UCSD-AML1 (cell line): ENCODE measurements around the gene PTPRCAP.
A peak's percentile ranks its signal among the peaks of the same experiment; 100 is the strongest.
"Not testable (repeated sequence)": the region's sequence is repeated elsewhere in the genome, so short reads cannot be mapped to it uniquely, and the experiment has no call there.

Source experiments
- DNase-seq: peaks from one replicate; lab custom pipeline; 2025; ENCODE audit not compliant: unreplicated experiment; lab: John Stamatoyannopoulos, UW

The PTPRCAP gene, protein sequence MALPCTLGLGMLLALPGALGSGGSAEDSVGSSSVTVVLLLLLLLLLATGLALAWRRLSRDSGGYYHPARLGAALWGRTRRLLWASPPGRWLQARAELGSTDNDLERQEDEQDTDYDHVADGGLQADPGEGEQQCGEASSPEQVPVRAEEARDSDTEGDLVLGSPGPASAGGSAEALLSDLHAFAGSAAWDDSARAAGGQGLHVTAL

DNA sequence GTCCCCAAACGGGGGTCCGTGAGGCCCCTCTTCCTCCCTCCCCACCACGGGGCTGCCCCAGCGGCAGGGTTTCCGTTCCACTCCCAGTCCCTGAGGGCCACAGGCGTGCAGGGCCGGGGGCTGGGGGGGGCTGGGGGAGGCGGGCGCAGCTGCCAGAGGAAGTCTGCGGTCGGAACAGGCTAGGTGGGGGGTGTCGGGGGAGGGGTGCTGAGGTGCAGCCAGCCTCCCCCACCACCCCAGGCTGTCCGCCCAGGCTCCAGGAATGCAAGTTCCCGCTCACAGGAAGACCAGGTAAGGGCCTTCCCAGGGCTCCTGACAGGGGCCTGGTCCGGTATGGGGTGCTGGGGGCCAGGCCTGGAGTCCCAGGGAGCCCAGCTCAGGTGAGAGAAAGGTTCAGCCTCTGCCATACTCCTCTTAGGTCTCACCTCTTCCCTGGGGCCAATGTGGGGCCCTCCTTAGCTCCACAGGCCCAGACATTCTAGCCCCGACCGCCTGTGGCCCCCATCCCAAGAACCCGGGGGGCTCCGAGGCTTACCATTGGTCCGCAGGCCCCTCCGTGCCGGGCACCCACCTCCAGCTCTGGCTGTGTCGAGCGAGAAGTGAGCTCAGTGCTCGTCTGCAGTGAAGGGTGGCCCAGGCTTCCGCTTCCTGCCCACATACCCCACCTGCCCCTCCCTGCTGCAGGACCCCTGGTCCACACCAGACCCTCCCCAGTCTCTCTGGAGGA lies at the start of gene PTPRCAP:
PTPRCAP (minus strand) TSS at position 601 of the 727 bp plus-strand sequence; CDS start at position 538, 63 bp downstream.
- DNase-seq: peak; percentile 82

DNA sequence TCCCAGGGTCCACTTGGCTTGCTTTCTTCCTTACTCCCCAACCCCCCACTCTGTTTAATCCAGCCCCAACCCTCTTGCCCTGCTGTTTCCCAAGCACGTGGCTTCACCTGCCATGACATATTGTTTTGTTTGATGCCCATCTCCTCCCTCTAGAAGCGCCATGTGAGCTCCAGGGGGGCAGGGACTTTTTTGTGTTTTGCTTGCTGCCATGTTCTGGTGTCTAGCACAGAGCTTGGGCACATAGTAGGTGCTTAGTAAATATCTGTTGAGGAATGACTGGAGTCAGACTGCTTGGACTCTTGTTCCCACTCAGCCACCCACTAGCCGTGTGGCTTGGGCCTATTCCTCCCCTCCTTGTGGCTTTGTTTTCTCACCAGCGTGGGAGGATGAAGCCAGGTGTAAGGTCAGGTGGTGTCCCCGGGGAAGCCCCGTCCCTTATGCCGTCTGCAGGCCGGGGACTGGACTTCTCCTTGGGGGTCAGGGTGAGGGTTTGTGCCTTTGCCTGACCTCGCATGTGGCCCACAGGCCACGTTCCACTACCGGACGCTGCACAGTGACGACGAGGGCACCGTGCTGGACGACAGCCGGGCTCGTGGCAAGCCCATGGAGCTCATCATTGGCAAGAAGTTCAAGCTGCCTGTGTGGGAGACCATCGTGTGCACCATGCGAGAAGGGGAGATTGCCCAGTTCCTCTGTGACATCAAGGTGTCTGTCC lies 49.2 kb upstream of the PTPRCAP start:
- no peak for DNase-seq

DNA sequence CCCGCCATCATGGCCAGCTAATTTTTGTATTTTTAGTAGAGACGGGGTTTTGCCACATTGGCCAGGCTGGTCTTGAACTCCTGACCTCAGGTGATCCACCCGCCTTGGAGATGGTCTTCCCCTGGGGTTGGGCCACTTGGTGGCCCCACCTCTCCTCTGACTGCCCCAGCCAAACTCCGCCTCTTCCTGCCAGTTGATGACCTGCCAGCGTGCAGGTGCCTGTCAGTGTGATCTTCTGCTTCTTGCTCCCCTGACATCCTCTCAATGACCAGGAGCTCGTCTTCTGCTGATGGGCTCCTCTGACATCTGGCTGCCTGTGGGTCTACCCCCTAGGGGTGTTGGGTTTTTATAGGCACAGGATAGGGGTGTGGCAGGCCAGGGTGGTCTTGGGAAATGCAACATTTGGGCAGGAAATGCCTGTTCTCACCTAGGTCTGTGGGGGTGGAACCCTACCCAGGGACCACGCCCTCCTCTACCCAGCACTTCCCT lies 48.4 kb upstream of the PTPRCAP start:
- DNase-seq: not testable (repeated sequence)

DNA sequence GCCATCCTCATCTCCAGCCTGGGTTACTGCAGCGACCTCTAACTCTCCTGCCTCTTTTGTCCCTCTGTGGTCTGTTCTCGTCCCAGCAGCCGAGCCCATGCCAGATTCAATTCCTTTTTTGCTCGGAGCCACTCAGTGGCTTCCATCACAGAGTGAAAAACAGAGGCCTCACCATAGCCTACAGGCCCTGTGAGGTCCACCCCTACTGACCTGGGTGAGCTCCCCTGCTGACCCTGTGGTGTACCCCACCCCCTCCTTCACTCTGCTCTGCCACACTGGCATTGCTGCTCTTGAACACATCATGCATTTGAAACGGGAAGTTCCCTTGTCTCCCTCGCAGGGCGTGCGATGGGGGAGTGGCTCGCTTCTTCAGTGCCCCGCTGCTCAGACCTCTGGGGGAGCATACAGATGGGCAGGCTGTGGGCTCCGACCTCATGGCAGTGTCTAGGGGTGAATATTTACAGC lies 47.4 kb upstream of the PTPRCAP start:
- DNase-seq: peak; percentile 45

DNA sequence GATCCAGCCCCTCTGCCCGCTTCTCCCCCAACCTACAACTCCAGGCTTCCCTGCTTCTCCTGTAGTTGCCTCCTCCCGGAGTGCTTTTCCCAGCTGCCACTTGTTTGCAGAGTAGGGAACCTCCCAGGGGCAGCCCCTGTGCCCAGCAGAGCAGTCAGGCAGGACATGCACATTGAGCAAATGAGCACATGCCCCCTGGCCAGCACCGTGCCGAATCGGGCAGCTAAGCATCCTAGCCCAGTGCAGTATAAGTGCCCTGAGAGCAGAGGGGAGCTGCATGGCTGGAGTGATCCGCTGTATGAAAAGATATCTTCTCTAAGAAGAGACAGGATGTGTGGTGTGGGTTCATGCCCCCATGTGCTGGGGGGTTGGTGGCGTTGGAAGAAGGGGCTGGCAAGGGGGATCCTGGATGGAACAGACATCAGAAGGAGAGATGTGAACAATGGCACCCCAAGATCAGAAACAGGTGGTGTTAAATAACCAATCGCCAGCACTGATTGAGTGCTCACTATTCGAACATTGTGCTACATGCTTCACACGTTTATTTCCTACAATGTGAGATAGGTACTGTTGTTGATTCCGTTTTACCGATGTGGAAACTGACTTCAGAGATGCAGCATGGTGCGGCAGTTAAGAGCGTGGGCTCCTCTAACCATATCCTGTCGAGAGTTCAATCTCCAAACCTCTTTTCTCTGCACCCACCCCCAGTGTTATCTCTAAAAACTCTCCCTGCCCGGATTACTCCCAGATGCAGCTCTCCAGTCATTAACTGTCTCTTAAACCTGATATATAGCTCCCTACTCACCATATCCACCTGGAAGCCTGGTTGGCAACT lies 46.6 kb upstream of the PTPRCAP start:
- DNase-seq: no peak

DNA sequence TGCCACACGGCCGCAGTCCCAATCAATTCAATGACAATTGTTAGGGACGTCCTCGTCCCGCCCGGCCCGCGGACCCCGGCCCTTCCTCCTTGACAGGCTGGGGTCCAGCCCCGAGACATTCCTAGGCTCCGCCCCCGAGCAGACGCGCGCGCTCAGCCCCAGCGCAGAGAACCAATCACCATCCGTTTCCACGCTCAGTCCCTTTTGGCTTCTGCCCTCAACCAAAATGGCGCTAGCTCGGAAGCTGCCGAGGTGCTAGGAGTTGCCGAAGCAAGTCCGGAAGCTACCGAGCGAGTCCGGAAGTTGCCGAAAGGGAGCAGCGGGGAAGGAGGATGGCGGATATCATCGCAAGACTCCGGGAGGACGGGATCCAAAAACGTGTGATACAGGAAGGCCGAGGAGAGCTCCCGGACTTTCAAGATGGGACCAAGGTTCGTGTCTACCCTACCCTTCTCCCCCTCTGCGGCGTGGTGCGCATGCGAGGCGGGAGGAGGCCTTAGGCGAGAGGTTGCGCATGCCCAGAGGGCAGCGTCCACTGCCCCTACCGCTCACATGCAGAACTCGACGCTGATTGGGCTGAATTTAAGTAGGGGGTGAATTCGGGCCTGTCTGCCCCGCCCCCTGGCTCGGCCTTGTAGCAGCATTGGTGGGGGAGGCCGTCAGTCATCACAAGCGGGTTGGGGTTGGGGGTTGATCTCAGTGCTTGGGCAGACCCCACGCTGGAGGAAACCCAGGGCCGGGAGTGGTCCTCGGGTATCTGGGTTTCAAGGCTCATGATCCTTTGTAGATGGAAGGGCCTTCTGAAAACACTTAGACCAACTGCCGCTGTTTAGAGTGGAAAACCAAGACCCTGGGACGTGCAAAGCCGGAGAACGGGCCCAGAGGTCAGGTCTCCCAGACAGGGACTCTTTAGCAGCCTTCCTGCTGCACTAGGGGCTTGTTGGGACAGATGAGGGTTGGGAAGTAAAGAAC lies 45.6 kb upstream of the PTPRCAP start, which contains the start of gene AIP:
AIP (plus strand) TSS at position 200 of the 972 bp plus-strand sequence; CDS start at position 333, 133 bp downstream.
- peak; percentile 97 for DNase-seq

DNA sequence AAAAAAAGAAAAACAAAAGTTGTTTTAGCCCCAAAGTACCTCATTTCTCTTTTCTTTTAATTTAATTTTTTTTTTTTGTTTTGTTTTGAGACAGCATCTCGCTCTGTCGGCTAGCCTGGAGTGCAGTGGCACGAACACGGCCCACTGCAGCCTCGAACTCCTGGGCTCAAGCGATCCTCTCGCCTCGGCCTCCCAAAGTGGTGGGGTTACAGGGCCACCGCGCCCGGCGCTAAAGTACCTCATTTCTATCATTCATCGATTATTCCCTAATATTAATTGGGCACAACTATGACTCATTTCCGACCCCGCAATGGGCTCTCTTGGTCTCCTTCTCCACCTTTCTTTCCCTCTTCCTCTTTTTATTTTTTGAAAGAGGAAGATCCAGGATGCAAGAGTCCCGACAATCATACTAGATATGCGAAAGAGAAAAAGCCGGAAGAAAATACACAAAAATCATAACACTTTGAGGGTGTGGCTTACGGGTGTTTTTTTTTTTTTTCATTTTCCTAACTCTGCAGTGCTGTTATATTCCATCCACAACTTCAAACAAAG lies 44.9 kb upstream of the PTPRCAP start:
- no peak for DNase-seq

DNA sequence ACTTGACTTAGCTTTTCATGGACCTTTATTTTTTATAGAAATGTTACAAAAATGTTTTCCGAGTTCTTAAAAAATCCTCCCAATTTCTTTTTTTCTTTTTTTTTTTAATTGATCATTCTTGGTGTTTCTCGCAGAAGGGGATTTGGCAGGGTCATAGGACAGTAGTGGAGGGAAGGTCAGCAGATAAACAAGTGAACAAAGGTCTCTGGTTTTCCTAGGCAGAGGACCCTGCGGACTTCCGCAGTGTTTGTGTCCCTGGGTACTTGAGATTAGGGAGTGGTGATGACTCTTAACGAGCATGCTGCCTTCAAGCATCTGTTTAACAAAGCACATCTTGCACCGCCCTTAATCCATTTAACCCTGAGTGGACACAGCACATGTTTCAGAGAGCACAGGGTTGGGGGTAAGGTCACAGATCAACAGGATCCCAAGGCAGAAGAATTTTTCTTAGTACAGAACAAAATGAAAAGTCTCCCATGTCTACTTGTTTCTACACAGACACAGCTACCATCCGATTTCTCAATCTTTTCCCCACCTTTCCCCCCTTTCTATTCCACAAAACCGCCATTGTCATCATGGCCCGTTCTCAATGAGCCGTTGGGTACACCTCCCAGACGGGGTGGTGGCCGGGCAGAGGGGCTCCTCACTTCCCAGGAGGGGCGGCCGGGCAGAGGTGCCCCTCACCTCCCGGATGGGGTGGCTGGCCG lies 40.0 kb upstream of the PTPRCAP start:
- not testable (repeated sequence) for DNase-seq

DNA sequence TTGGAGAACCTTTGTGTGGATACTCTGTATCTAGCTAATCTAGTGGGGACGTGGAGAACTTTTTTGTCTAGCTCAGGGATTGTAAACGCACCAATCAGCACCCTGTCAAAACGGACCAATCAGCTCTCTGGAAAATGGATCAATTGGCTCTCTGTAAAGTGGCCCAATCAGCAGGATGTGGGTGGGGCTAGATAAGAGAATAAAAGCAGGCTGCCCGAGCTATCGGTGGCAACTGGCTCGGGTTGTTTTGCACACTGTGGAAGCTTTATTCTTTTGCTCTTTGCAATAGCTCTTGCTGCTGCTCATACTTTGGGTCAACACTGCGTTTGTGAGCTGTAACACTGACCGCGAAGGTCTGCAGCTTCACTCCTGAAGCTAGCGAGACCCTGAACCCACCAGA lies 39.2 kb upstream of the PTPRCAP start:
- not testable (repeated sequence) for DNase-seq

DNA sequence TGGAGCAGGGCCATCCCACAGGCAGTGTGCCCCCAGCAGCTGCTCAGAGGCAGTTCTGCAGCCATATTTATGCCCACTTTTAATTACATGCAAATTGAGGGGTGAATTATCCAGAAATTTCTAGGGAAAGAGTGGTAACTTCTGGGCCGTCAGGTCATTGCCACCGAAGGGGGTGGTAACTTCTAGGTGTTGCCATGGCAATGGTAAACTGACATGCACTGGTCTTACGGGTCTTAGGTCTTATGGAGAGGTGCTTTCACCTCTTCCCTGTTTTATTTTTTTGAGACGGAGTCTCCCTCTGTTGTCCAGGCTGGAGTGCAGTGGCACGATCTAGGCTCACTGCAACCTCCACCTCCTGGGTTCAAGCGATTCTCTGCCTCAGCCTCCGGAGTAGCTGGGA lies 35.4 kb upstream of the PTPRCAP start:
- DNase-seq: no peak

DNA sequence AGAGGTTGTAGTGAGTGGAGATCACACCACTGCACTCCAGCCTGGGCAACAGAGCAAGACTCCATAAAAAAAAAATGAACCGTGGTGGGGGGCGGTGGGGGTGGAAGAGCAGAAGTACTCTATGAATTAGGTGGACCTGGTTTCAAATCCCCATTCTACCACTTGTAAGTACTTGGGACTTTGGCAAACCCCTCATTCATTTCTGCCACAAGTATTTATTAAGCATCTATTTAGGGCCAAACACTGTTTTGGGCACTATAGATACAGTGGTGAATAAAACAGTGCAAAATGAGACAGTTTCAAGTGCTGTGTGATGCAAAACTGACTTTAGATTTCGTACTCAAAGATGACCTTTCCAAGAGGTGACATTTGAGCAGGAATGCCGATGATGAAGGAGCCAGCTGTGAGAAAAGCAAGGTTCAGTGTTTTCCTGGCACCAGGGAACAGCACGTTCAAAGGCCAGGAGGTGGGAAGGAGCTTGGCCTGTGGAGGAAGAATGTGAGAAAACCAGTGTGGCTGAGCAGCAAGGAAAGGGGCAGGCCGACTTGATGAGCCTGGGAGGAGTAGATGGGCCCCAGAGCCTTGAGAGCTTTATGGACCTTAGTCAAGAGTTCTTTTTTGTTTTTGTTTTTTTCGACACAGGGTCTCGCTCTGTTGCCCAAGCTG lies 33.0 kb upstream of the PTPRCAP start:
- no peak for DNase-seq

DNA sequence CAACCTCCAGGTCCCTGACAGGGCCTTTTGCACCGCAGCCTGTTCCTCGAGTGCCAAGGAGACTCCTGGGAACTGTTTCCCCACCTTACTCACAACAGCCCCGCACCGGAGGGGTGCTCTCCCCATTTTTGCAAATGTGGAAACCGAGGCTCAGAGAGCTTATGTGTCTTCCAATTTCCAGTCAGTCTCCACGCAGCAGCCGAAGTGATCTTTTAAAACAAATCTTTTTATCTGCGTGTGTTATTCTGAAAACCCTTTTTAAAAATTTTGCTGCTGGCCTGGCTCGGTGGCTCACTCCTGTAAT lies 32.0 kb upstream of the PTPRCAP start:
- DNase-seq: no peak

DNA sequence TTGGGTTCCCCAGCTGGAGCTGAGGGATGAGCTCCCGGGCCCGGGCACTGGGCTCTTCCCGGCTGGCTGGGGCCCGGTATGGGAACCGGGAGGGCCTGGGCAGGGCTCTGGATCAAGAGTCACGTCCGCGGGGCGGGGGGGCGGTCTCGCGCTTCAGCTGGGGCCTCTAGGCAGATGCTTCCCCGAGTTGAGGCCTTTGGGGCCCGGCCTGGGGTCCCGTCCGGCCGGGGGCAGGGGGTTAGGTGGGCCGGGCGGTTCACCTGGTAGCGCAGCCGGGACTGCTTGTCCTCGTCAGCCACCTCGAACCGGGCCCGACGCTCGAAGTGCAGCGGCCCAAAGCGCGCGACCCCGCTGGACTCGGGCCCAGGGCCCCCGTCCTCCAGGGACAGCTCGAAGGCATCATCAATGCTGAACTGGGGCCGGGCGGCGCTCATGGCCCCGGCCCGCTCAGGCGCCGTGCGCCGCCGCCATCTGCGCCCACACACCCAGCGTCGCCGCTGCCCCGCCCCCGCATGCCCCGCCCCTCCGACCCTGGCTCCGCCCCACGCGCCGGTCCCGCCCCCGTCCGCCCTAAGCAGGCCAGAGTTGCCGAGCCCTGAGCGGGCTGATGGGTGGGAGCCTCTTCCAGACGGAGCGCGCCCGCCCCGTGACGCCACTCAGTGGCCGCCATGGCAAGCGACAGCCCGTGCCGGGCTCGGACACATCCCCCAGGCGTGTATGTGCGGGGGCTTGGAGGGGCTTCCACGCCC lies 31.5 kb upstream of the PTPRCAP start, which contains the start of gene TMEM134:
TMEM134 (minus strand) TSS at position 493 of the 749 bp plus-strand sequence; CDS start at position 434, 59 bp downstream.
- DNase-seq: peak; percentile 92

DNA sequence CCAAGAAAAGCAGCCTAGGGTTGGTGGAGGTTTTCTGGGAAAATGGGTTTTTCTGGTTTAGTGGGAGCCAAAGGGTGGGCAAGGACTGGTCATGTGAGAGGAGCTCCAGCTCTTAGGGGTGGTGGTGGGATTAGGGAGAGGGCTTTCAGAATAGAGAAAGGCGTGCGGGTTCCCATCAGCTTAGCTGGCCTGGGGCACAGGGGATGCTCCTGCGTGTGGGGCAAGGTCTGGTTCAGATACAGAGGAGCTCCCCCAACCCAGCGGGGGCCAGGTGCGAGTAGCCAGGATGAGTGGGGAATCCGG lies 30.9 kb upstream of the PTPRCAP start:
- DNase-seq: no peak

DNA sequence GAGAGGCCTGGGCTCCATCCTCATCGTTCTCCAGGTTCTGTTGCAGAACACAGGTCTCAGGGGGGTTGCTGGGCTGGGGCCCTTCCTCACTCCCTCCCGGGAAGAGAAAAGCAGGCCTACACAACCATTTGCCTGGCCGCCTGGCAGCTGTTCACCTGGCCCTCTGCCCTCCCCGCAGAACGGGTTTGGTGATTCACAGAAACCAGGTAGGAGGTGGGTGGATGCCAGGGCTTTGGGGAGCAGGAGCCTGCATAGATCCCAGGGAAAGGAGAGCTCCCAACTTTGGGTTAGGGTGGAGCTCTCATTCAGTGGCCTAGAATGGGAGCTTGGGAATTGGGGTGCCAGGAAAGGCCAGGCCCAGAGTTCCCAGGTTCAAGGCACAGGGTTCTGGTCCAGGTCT lies 30.6 kb upstream of the PTPRCAP start:
- no peak for DNase-seq

DNA sequence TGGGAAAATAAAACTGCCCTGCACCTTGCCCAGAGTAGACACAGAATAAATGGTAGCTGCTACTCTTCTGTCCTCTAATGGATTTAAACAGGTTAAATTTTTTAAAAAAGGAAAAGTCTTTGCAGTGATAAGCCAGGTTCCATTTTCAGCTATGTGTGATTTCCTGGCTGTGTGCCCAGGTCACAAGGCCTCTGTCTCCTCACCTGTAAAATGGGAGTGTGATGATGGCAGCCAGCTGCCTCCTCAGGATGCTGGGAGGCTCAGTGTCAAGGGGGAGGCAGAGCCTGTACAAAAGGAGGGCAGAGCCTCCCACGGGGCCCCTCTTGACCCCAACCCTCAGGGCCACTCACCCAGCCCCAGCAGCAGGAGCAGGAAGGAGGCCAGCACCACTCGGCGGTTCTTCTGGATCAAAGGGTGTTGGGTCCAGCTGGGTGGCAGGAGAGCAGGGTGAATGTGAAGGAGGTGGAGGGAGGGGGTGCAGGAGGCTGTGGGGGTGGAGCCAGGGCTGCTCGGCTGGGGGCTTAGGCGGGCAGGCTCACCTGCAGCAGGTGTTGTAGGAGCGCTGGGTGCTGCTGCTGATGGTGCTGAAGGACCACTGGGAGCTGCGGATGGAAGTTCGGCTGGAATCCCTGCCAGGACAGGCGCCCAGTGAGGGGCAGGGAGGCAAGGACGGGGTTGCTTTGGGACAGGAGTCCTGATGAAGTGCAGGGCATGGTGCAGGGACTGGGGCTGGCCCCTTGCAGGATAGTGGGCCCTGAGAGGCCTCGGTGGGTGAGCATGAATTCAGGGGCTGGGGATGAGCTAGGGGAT lies 29.7 kb upstream of the PTPRCAP start:
- DNase-seq: no peak

DNA sequence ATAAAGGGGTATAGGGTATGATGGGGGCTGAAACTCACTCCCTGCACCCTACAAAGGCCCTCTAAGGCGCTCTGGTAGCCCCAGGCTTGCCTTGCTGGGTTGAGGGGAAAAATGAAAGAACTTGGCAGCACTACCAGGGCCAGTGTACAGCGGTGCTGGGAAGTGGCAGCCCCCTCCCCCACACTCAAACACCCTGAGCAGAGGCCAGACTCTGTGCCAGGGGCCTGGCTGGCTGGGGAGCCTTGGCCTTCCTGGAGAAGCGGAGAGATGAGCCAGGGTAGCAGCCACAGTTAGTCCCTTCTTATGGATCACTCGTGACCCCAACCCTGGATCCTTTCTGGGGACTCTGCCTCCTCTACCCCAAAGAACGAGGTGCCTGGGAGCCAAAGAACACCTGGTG lies 28.9 kb upstream of the PTPRCAP start:
- DNase-seq: no peak
